HG02840 (cell line): ENCODE measurements around the gene ABCC4.

Source experiments
- ATAC-seq: cut with Tn5 transposase; IDR thresholded peaks from one replicate; pipeline ENCODE4 v1.9.1; 2021; ENCODE audit warnings: mild to moderate bottlenecking, moderate library complexity, moderate number of reproducible peaks; ENCODE audit not compliant: unreplicated experiment, low FRiP score

ABCC4 gene

GRCh38 chr13:95075506-95075905, 225.7 kb downstream of the ABCC4 start:
- no peak for ATAC-seq

GRCh38 chr13:95074820-95075219, 226.4 kb downstream of the ABCC4 start:
- ATAC-seq, result no peak

GRCh38 chr13:95073747-95074311, 227.4 kb downstream of the ABCC4 start:
- no peak for ATAC-seq

DNA sequence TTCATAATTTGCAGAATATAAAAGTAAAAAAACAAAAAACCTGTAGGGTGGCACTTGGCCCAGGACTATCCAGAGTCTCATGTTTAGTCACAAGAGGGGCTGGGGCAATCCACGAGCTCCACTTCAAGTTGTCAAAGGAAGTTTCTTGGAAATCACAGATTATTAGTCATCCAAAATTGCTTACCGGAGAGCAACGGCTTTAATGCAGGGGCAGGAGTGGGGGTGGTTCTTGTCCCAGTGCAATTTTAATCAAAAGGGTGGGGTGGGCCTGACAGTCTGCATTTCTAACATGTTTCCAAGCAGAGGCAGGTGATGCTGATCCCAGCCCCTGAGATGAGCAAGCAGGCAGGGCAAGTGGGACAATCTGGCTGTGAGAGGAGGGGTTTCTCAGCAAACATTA, 233.9 kb downstream of the ABCC4 start:
- no peak for ATAC-seq

- ATAC-seq, result no peak
Measured at GRCh38 chr13:95060014-95060519, 241.2 kb downstream of the ABCC4 start.

DNA sequence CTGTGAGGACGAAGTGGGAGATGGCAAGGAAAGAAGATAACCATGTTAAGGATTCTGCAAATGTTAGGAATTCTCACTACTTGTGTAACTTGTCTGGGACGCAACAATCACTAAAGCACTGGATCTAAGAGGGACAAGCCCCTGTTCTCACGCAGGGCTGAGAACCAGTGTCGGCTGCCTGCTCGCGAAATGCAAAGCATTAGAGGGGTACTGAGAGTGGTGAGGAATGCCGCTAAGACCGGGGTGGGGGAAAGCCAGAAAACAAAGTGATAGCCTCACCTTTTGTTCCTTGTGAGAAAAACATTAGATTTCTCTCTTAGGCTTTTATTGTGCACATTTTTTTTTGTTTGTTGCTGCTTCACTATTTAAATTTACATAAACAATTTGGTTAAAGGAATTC, 241.9 kb downstream of the ABCC4 start:
- no peak for ATAC-seq

DNA sequence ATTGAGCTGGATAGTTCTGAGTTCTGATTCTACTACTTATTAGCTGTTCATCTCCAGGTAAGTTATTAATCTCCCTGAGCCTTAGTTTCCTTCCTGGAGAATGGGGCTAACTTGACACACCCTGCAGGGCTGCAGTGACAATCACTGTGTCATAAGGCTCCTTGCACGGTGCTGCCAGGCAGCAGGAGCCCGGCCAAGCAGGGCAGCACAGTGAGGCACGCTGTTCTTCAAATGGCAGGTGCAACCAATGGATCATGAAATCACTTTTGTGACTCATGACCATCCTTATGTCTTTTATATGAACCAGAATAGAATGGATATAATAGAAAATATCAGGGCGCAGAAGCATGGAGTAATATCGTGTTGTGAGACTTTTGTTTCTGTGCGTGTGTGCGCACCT, 242.6 kb downstream of the ABCC4 start:
- no peak for ATAC-seq

GRCh38 chr13:95056266-95056665, 245.0 kb downstream of the ABCC4 start:
- ATAC-seq, result no peak

DNA sequence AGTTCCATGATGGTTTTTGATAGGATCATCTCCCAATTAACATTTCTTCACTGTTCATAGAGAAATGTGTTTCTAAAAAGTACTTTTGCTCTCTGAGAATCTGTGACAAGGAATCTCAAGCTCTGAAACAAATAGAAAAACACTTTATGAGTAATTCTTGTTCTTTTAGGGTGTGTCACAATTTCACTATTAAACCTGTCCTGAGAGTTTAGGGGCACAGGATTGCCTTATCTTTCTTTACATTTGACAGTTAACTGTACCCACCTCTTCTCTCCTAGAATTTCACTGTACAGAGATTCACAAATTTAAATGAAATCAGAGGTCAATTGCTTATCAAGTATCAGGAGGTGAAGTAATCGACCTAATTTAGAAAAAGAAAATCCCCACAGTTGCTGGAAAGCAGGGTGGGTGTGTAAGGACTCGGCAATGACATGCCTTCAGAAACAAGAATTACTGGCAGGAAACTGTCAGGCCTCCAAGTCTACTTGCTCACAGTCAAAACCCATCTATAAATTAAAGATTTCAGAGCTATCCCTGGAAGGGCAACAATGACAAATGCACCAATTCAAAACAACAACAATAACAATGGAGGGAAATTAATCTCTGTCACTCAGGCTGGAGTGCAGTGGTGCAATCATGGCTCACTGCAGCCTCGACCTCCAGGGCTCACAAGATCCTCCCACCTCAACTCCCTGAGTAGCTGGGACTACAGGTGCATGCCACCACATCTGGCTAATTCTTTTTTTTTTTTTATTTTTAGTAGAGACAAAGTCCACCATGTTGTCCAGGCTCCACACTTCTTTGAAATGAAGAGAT, 250.2 kb downstream of the ABCC4 start:
- ATAC-seq, result no peak

- ATAC-seq, result no peak
Measured at GRCh38 chr13:95049772-95050171, 251.5 kb downstream of the ABCC4 start.

- ATAC-seq, result no peak
Measured at GRCh38 chr13:95044452-95045205, 256.6 kb downstream of the ABCC4 start.

- ATAC-seq, result no peak
Measured at GRCh38 chr13:95039415-95039814, 261.8 kb downstream of the ABCC4 start.

GRCh38 chr13:95038949-95039348, 262.3 kb downstream of the ABCC4 start:
- no peak for ATAC-seq

DNA sequence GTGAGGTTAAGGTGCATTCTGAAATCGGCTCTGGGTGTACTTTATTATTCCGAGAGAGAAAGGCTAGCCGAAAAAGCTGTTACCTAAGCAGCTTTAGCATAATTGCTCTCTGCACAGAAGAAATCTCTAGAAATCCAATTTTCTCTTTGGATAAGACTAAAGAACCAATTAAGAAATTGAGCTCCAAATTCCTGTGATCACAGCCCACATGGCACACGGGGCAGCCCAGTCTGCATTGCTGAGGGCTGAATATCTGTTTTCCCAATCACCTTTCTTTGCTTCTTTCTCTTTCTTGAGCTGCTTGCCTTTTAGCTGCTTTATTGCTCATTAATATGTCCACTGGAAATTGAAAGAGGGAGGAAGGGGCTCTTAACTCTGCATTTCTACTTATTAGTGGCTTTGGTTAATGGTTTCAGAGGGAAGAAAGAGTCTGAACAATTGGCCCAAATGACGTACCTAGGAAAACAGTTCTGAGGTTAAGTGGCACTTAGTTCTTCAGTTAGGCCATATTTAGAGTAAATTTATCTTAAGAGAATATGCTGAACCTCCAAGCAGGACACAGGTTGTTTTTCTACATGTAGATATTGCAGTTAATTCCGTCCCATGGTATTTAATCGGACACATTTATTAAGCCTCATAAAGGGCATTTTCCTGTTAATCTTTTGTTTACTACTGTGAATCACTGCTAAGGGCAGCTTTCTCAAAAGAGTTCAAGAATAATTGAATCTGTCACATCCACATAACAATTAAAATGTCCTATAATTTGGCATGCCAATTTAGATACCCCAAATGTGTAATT, 265.7 kb downstream of the ABCC4 start:
- no peak for ATAC-seq

- no peak for ATAC-seq
Measured at GRCh38 chr13:95033890-95034289, 267.4 kb downstream of the ABCC4 start.

- no peak for ATAC-seq
Measured at GRCh38 chr13:95032121-95032520, 269.1 kb downstream of the ABCC4 start.

DNA sequence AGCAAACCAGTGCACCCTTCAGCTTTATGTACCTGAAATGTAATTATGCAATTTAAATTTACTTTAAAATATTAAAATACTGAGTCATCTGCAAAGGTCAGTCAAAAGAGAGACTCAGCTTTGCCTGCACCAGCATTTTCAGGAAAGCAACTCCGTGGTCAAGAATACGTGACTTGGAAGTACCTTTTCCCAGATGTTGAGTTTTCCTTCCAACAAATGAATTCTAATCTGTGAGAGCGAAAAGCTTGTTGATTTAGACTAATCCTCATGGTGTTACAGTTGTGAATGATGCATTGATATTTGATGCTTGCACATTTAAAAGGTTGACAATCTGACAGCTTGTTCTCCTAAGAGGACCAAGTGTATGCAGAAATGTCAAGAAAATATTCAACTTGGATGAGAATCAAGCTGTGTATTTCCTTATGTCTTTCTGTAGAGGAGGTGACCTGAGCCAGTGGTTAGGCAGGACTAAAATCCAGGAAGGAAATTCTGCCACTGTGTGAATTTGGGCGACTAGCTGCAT, 270.4 kb downstream of the ABCC4 start:
- no peak for ATAC-seq

- no peak for ATAC-seq
Measured at GRCh38 chr13:95027638-95028037, 273.6 kb downstream of the ABCC4 start.

GRCh38 chr13:95025116-95025515, 276.1 kb downstream of the ABCC4 start:
- no peak for ATAC-seq

DNA sequence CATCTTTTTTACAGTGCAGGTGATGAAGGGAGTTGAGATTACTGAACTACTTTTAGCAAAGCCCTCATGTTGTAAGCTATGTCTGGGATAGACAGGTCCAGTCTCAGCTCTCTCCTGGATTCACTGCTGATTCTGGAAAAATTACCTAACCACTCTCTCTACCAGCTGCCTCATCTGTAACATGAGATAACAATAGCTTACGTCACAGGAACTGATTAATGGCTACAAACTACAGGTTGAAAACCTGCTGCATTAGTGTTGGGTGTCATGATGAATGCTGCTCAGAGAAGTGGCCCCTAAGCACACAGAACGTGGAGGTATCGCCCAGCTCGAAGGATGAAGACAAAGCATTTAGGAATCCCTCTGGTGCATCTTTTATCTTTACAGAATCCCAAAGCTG, 277.8 kb downstream of the ABCC4 start:
- no peak for ATAC-seq
